HL-60/S4 (cell line): Measurements from ENCODE around the gene VPS54.
"Not testable (repeated sequence)": the region's sequence is repeated elsewhere in the genome, so short reads cannot be mapped to it uniquely, and the experiment has no call there.

Experiments
- in situ Hi-C: fragments of 300-500 bp; cut with MboI; formaldehyde crosslinking; loops from 2 replicates; pipeline ENCODE4 v1.14.3; 2022; ENCODE audit warnings: low sequenced_read_pairs

VPS54 gene

GRCh38 chr2:63994329-63995070 is 24.7 kb downstream of the VPS54 start:
- in situ Hi-C loops = not testable (repeated sequence)

- in situ Hi-C loops = no loop called here
Measured at GRCh38 chr2:63993871-63994270, 25.4 kb downstream of the VPS54 start.

- in situ Hi-C loops = not testable (repeated sequence)
Measured at GRCh38 chr2:63993130-63993584, 26.1 kb downstream of the VPS54 start.

GRCh38 chr2:63992061-63992685 is 27.1 kb downstream of the VPS54 start:
- in situ Hi-C loops = no loop called here

- in situ Hi-C loops = not testable (repeated sequence)
Measured at GRCh38 chr2:63991173-63991999, 27.8 kb downstream of the VPS54 start.

- in situ Hi-C loops = no loop called here
Measured at GRCh38 chr2:63990072-63990471, 29.2 kb downstream of the VPS54 start.

- in situ Hi-C loops = not testable (repeated sequence)
Measured at GRCh38 chr2:63988842-63989436, 30.3 kb downstream of the VPS54 start.

GRCh38 chr2:63984606-63985359 is 34.4 kb downstream of the VPS54 start:
- in situ Hi-C loops = no loop called here

GRCh38 chr2:63983986-63984605 is 35.1 kb downstream of the VPS54 start:
- in situ Hi-C loops = no loop called here

- in situ Hi-C loops = no loop called here
Measured at GRCh38 chr2:63982335-63982734, 36.9 kb downstream of the VPS54 start.

GRCh38 chr2:63981702-63982103 is 37.5 kb downstream of the VPS54 start:
- in situ Hi-C loops = no loop called here

- in situ Hi-C loops = no loop called here
Measured at GRCh38 chr2:63980794-63981193, 38.4 kb downstream of the VPS54 start.

- in situ Hi-C loops = no loop called here
Measured at GRCh38 chr2:63977904-63978303, 41.3 kb downstream of the VPS54 start.

GRCh38 chr2:63976125-63976510 is 43.1 kb downstream of the VPS54 start:
- in situ Hi-C loops = no loop called here

GRCh38 chr2:63975437-63976124 is 43.6 kb downstream of the VPS54 start:
- in situ Hi-C loops = no loop called here

GRCh38 chr2:63975036-63975435 is 44.2 kb downstream of the VPS54 start:
- in situ Hi-C loops = not testable (repeated sequence)

GRCh38 chr2:63962186-63962585 is 57.0 kb downstream of the VPS54 start:
- in situ Hi-C loops = no loop called here

- in situ Hi-C loops = no loop called here
Measured at GRCh38 chr2:63950414-63950813, 68.8 kb downstream of the VPS54 start.

GRCh38 chr2:63942788-63943187 is 76.4 kb downstream of the VPS54 start:
- in situ Hi-C loops = no loop called here
